Activated CD4-positive, CD25-positive, alpha-beta regulatory T cell treated with anti-CD3 and anti-CD28 coated beads, Interleukin-2, amount 50 U/mL, for 24 hours (primary cell): ENCODE measurements around the gene SLC13A5.
"Not testable (repeated sequence)": the region's sequence is repeated elsewhere in the genome, so short reads cannot be mapped to it uniquely, and the experiment has no call there.

Source experiments
- ATAC-seq, 2 donors: fragments of 150-1000 bp; cut with Tn5 transposase; one replicate each; pipeline ENCODE4 v1.10.0; 2021; ENCODE audit warnings: mild to moderate bottlenecking in 1 of 2, moderate library complexity in 1 of 2

Gene SLC13A5

DNA sequence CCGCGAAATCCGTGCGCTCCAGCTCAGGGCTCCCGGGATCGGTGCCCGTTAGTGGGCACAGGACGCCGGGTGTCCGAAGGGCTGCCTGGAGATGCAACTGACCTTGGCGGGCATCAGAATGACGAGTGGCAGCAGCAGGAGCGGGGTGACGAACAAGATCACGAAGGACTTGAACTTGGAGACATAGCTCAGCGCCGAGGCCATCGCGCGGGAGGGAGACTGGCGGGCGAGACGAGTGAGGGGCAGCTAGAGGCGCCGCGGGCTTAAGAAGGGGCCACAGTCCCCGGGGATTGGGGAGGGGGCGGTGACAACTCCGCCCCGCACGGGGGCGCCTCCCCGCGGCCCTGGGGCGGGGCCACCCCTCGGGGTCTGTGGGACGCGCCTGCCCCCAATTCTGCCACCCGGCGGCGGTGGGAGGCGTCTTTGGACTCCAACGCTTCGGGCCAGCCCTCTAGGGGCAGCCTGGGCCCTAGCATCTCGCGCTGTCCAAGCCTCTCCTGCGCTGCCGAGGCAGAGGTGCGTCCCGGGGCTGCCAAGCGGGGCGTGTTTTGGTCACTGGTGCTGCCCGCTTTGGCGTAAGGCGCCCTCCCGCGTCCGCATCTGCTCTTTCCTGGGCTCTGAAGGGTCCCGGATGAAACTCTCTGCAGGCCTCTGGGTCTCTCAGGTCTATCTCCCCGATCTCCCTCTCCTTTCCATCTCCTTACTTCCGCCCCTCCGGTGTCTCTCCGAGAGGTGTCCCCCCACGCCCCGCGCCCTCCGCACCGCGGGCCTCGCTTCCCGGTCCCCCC is at the start of gene SLC13A5:
Gene SLC13A5 (minus strand): TSS at position 240 of the 788 bp plus-strand sequence. CDS start 36 bp downstream, at position 204.
- no peak for ATAC-seq

DNA sequence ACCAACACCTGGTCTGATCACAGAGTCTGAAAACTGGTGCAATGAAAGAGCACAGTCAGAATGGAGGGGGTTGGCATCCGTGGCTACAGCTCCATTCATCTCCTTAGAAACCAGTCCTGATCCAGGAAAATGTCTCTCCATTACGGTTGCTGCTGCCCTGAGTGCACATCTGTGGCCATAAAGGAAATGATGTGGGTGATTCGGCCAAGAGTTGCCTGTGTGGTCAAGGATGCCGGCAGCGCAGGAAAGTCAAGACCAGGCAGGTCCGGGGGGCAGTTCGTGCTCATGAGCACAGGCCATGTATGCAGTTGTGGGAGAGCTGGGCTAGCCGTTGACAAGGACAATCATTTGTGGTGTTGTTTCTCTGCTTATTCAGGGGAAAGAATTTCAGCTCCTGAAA is 48.6 kb upstream of the SLC13A5 start:
- ATAC-seq, result no peak

DNA sequence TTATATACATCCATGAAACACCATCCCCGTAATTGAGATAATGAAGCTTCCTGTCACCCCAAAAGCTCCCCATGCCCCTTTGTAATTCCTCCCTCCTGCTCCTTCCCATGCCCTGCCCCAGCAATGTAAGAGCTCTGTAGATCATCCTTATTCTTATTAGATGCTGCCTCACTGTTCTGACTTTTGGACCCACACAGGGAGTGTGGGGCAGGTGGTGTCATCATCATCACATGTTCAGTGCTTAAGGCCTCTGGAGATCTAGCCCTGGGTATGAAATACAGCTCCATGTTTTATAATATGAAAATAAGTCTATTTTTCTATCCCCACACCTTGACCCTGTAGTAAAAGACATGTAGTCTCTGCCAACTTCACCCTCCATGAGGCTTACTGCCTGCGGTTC is 44.6 kb upstream of the SLC13A5 start:
- ATAC-seq, result no peak

DNA sequence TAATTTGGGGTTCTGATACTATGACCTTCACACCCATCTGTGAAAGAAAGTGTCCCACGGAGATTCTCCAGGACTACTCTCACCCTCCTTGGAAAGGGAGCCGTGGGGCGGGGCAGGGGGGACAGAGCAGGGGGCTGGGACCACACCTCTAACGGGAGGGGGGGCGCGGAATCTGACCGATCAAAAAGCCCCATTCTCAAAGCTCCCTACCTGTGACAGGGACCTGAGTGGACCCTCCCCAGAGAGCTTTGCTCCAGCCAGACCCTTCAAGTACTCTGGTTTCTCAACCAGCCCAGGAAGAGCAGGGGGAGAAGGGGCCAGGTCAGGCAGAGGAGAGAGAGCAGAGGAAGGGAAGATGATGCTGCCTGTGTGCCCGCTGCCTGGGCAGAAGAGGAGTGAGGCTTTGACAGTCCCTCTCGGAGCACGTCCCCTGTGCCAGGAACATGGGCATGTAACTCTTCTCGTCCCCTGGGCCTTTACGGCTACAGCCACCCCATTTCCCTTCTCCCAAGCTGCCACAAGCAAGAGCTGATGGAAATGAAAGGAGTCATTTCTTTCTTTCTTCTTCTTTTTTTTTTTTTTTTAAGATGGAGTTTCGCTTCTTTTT is 43.4 kb upstream of the SLC13A5 start:
- ATAC-seq, result peak in 1 of 2 donors; percentile 31

DNA sequence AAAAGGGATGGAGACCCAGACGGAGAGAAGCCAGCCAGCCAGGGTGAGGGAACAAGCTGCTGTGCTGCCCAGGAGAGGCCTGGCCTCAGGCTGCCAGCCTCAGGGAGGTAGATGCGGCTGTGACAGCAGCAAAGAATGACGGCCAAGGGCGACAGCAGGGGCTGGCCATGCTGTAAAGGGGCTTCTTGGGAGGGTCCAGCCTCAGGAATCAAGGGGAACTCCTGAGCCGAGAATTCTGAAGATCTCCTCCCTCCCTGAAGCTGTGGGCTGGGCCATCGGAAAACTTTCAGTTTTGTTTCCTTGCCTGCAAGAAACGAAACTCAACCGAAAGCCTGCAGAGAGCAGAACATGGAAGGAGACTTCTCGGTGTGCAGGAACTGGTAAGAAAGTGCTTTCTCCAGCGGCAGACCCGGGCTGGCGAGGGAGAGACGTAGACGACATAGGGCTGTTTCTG is 42.6 kb upstream of the SLC13A5 start, which contains the start of gene XAF1:
Gene XAF1 (plus strand): TSS at position 316 of the 454 bp plus-strand sequence. CDS start 33 bp downstream, at position 349.
- ATAC-seq, result peak; percentile 72 to 75

DNA sequence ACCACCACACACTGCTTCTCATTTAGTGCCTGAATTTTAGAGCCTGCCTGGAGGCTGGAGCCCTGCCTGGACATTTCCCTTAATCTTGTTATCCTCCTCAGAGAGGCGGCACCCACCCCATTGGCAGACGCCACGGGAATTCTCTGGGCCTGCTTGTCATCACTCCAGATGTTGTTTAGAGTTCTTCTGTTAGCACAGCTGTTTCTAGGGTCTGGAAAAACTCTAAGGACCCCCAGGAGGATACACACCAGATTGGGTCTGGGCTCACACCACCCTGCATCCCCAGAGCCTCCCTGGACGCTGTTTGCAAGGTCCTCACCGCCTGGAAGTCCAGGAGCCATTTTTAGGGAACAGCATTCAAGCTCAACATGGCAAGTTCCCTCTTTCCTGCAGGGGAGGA is 42.1 kb upstream of the SLC13A5 start:
- no peak for ATAC-seq

DNA sequence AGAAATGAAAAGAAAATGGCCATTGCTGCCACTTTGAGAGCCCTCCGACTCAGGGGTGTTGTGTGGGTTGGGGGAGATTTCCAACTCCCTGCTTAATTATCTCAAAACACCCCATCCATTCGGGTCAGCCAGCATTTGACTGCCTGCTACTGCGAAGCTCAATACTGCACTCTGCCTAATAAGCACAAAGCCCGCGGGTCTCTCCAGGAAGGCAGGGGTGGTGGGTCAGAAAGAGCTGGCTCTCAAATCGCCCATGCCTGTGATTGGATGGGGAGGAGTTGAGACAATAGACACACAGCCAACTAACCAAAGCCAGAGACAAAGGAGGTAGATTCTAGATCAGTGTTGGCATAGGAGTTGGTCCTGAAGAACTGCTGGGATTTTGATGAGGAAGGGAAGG is 40.4 kb upstream of the SLC13A5 start:
- no peak for ATAC-seq

DNA sequence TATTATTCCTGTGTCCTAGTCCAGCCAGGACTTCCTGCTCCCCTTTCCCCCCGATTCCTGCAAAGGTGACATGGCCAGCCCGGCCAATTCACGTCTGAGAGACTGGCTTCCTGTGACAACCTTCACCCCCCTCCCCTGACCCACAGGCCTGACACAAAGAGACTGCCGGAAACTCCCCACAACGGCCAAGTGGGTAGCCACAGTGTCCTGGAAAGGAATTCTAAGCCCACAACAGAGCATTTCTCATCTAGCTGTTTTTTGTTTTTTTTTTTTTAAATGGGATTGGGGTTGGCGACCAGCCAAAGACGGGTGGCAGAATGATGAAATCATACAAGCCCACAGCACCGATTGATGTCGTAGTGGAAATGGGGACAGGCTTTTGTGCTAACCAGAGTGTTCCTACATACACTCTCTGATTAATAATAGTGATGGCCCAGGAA is 39.9 kb upstream of the SLC13A5 start:
- ATAC-seq, result peak in 1 of 2 donors; percentile 36

DNA sequence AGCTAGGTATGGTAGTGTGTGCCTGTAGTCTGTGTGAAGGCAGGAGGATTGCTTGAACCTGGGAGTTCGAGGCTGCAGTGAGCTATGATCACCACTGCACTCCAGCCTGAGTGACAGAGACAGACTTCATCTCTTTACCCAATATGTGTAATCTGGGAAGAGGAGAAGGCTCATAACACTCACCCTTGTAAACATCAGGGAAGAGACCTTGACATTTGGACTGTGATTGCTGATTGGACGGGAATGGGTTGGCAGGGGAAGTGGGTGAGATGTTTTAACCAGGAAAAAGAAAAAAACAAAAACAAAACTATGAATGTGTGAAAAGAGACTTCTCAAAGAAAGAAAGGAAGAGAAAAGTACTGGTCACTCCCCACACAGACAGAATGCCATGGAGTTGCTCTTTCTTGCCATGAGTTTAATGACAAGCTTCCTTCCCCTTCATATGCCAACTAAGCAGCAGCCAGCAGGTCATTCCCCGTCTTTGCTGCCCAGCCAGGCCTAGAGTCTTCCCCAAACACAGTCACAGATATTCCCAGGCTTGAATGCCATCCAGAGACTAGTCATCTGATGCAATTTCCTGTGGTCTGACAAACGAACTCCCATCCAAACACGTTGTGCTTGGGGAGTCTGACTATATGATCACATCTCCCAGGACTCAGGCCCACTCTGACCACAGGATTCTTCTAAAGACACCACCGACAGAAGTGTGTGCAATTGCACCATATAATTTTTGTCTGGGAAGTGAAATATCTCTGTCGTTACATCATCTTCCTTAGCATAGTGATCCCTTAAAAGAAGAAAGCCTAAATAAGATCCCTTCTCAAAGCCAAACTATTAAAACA is 39.1 kb upstream of the SLC13A5 start:
- no peak for ATAC-seq

DNA sequence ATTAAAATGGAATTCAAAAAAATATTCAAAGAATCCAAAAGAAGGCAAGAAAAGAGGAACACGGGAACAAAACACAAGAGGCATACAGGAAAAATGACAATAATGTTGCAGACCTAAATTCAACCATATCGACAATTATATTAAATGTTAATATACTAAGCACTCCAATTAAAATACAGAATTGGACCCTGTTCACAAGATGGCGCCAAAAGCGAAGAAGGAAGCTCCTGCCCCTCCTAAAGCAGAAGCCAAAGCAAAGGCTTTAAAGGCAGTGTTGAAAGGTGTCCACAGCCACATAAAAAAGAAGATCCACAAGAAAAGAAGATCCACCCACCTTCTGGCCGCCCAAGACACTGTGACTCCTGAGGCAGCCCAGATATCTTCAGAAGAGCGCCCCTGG is 36.4 kb upstream of the SLC13A5 start:
- no peak for ATAC-seq

DNA sequence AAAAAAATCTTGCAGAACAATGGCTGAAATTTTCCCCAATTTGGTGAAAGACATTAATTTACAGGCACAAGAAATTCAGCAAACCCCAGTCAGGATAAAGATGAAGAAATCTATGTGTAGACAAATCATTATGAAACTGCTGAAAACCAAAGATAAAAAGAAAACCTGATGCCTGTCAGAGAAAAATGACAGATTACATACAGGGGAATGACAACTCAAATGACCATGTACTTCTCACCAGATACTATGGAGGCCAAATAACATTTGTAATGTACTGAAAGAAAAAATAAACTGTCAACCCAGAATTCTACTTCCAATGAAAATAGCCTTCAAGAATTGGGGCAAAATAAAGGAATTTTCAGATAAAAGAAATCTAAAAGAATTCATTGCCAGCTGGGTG is 35.4 kb upstream of the SLC13A5 start:
- ATAC-seq, result no peak

DNA sequence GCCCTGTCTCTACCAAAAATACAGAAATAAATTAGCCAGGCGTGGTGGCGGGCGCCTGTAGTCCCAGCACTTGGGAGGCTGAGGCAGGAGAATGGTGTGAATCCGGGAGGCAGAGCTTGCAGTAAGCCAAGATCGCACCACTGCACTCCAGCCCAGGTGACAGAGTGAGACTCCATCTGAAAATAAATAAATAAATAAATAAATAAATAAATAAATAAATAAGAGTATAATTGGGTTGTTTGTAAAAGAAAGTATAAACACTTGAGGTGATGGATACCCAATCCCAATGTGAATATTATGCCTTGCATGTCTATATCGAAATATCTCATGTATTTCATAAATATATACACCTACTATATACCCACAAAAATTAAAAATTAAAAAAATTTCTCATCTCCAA is 33.5 kb upstream of the SLC13A5 start:
- not testable (repeated sequence) for ATAC-seq

DNA sequence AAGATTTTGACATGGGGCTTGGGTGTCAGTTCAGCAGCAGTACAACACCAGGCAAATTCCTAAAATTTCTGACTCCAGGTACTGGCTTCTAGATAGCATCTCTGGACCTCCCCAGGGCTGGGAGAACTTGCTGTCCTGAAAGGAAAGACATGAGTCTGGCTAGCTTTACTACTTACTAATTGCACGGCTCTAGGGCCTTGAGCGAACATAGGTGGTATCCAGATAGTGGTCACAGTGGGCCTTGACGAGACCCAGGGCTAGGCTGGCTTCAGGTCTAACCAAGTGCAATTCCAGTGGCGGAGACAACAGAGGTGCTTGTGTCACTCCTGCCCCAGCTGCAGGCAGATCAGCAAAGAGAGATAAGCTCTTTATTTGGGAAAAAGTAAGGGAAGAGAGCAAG is 16.4 kb upstream of the SLC13A5 start:
- no peak for ATAC-seq

DNA sequence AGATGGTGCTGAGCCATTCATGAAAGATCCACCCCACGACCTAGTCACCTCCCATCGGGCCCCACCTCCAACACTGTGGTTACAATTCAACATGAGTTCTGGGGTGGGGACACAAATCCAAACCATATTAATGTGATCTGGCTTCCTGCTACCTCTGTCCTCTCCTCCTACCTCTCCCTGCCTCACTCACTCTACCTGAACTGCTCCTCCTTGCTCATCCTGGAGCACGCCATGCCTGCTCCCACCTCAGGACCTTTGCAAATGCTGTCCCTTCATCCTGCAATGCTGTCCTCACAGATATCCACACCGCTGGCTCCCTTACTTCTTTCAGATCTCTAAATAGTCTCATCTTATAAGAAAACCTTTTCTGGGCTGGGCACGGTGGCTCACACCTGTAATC is 10.8 kb upstream of the SLC13A5 start:
- ATAC-seq, result no peak

DNA sequence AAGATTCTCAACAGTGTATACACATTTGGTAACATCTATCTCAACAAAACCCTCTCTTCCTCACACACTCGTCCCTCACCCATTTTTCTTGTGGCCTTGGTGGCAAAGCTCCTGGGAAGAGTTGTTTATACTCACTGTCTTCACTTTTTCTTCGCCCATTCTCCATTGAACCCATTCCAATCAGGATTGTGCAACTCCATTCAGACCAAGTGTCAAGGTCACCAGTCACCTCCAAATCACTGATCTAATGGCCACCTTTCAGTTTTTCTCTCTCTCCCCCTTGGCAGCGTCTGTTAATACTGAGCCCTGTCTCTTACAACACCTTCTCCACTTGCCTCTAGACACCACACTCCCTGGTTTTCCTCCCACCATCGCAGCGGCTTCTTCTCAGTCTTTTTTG is 8.6 kb upstream of the SLC13A5 start:
- no peak for ATAC-seq

DNA sequence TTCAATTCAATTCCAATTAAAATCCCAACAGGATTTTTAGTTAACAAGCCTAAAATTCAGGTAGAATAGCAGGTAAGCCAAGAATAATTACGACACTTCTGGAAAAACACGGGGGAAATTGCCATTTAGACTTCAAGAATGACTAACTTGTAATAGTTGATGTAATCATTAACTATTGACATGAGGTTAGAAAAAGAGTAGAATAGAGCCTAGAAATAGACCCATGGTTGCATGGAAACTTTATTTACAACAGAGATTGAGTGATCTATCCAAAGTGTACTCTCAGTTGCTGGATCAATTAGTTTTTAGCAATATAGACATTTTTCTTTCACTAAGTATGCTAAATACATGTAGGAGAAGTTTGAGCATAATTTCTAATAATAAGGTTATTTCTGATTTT is 3.6 kb upstream of the SLC13A5 start:
- no peak for ATAC-seq

DNA sequence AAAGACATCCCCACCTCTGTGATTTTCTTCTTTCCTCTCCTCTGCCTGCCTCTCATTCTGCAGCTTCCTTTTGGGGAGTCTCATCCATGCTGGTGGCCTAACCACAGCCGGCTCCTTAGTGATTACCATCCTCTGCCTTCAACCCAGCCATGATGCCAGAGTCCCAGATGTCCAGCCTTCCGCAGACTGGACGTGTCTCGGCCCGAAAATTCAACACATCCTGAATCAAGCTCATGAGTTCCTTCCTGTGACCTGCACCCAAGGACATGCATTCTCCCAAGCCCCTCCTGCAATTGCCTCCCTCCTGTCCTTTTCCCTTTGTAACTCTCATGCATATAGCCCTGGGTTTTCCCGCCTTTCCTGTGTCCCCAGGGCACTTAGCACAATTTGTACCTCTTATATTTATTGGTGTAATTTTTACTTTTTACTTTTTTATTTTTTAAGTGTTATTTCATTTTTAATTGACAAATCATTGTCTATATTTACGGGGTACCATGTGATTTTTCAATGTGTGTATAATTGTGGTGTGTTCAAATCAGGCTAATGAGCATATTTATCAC is 1.2 kb upstream of the SLC13A5 start:
- ATAC-seq, result no peak

DNA sequence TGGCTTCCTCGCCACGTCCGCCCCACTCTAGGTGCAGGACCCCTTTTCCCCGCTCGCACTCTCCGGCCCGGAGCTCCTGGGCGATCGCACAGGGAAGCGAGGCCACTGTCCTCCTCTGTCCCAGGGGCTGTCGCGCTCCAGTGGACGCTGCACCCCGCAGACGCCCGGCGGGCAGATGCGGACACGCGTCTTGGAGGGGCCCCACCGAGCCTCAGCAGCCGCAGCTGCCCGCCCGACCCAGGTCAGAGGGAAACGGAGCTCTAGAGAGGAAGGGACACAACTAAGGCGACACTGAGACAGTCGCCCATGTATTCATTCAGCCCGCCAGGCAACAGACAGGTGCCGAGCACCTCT is 726 bp upstream of the SLC13A5 start:
- no peak for ATAC-seq

DNA sequence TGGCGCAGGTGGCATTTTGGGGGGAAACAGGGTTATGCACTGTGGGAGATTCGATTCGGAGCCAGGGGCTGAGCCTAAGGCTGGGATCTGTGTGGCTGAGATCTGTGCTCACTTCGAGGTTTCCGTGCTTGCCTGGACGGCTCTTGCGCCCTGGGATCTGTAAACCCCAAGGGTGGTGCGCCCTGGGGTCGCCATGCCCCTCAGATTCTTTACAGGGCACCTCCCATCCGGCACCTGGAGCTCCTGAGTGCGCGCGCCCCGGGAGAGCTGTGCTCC is 377 bp downstream of the SLC13A5 start:
- ATAC-seq, result no peak

DNA sequence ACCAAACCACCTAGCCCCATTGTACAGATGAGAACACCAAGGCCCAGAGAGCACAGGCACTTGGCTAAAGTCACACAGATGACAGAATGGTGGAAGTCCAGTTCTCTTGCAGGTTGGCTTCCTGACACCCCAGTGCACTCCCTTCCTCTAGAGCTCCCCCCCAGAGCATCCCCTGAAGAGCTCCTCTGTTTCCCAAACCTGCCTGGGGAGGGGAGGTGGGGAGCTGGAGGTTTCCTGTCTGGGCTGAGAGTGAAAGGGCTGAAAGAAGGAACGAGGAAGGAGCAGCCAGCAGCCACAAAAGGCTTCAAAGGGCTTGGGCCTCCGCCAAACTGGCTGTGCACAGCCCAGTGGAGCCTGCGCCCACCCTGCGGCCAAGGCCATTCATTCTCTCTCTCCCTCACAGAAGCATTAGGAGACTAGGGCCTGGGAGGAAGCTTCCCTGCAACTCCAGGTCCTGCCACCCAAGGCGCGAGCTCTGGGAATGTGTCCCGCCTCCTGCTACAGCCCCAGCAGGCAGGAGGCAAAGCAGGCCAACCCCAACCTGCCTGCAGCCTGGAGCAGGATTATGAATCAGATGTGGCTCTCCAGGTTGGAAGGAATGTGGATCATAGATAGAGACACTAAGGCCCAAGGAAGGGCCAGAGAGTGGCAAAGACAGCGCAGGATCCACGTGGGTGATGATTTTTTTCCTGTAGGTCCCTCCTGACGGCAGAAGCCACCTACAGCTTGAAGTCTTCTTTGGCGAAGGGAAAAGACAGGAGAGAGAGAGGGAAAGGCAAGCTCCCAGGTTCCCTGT is 913 bp downstream of the SLC13A5 start:
- no peak for ATAC-seq

DNA sequence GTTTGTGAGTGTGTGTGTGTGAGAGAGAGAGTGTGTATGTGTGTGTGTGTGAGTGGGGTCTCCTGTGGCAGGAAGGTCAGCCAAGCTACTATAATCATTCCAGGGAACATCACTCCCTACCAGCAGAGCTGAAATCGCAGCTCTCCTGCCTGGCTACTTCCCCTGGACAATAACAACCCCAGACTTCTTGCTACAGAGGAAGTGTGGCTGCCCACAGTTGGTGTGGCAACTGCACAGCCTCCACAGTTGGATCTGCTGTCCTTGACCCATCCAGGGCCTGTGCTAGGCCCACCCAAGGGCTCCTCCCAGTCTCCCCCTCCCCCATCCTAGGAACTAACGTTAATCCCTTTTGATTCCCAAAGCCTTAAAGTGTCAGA is 1.5 kb downstream of the SLC13A5 start:
- ATAC-seq, result no peak

DNA sequence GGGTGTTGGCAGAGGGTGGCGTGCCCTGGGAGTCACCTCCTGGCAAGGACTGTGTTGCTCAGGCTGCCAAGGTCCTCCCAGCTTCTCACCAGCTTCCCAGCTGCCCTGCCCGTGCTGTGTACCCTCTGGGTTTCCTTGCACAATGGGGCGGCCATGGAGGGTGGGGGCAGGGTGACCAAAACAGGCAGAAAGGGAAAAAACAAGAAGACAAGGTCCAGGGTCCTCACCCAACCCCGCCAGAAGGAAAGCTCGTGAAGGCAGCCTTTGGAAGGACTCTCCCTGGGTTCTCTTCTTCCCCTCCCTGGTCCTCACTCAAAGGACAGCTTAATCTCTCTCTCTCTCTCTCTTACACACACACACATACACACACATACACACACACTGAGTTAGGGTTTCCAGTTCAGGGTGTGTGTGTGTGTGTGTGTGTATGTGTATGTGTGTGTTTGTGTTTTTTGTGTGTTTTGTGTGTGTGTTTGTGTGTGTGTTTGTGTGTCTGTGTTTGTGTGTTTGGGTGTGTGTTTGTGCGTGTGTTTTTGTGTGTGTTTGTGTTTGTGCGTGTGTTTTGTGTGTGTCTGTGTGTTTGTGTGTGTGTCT is 2.0 kb downstream of the SLC13A5 start:
- no peak for ATAC-seq
